ENCODE results near the gene C14orf132. TPM values are rescaled to one million over a fixed set of nuclear protein-coding genes. Genes with fewer than 3 reads are reported as not detected.

The C14orf132 gene
- total and polyA plus RNA-seq, 2 donors (not counting 1 experiment from before 2014, with no cell fraction given): 12.1 to 48.6 TPM

DNA sequence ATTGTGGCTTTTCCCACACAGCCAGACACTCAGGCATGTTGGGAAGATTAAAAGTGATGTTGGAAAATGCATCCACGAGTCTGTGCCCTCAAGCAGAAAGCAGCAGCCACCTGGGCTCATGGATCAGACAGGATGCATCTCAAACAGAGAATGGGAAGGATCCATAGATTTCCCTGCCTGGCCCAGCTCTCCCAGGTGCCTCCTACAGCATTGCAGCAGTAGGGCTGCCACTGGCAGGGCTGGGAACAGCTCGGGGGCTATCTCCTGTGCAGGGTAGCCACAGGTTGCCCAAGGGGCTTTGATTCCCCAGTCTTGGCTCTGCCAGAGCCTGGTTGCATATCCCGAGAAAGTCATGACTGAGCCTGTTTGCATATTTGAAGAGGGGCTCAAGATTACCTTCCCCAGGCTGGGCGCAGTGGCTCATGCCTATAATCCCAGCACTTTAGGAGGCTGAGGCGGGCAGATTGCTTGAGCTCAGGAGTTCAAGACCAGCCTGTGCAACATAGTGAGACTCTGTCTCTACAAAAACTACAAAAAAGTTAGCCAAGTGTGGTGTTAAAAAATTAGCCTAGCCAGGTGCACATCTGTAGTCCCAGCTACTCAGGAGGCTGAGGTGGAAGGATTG, 19.5 kb downstream of the C14orf132 start:
- no peak overlapping the region for H3K4me3 ChIP-seq (replicated peaks in 1 of 4; ENCODE audit: control extremely low read depth in 1 of 4, insufficient read depth in 1 of 4, low read depth in 3 of 4, low read length in 4 of 4)
- no peak overlapping the region for H3K9ac ChIP-seq (ENCODE audit: insufficient read depth, low read length)
- no peak overlapping the region for H3K4me2 ChIP-seq (ENCODE audit: extremely low read depth, insufficient read depth, low read length)
- H2AFZ ChIP-seq (ENCODE audit: low read length): no peak overlapping the region
- no peaks in the 10 kb centered on the region for H3K9me3 ChIP-seq (ENCODE audit: control insufficient read depth, insufficient read depth, low read depth, low read length)
- no peak for TF ChIP-seq EZH2 (IDR thresholded peaks at IDR 0.05; ENCODE audit: low read length, missing control alignments)
- TF ChIP-seq CTCF (conservative IDR thresholded peaks at IDR 0.05 in 1 of 2, IDR thresholded peaks at IDR 0.05 in 1 of 2; ENCODE audit: low read depth in 1 of 2, low read length in 2 of 2): no peak
- H3K4me1 ChIP-seq (ENCODE audit: control insufficient read depth, extremely low read depth, insufficient read depth, low read length): peaks cover 9% of the 10 kb centered on the region
- no peak overlapping the region for H3K27ac ChIP-seq (ENCODE audit: insufficient read depth, low read length)
- no peaks in the 10 kb centered on the region for H3K36me3 ChIP-seq (ENCODE audit: control insufficient read depth, insufficient read depth, low read length)
- H3K27me3 ChIP-seq (ENCODE audit: control insufficient read depth, insufficient read depth, low read length): no peaks in the 10 kb centered on the region
- H3K79me2 ChIP-seq (ENCODE audit: control insufficient read depth, insufficient read depth, low read length): no peaks in the 10 kb centered on the region
- no peak for DNase-seq (ENCODE audit: low read depth in 2 of 2)
- H4K20me1 ChIP-seq (ENCODE audit: control insufficient read depth, extremely low read depth, insufficient read depth, low read length): no peaks in the 10 kb centered on the region

GRCh38 chr14:96059519-96060135, 20.5 kb downstream of the C14orf132 start:
- Histone ChIP-seq H3K9ac (ENCODE audit: insufficient read depth, low read length) (no peak overlapping the region), H3K79me2 (ENCODE audit: control insufficient read depth, insufficient read depth, low read length) (no peaks in the 10 kb centered on the region), H3K27me3 (ENCODE audit: control insufficient read depth, insufficient read depth, low read length) (no peaks in the 10 kb centered on the region), H4K20me1 (ENCODE audit: control insufficient read depth, extremely low read depth, insufficient read depth, low read length) (no peaks in the 10 kb centered on the region), H2AFZ (ENCODE audit: low read length) (no peak overlapping the region), H3K9me3 (ENCODE audit: control insufficient read depth, insufficient read depth, low read depth, low read length) (no peaks in the 10 kb centered on the region), H3K27ac (ENCODE audit: insufficient read depth, low read length) (no peak overlapping the region), H3K36me3 (ENCODE audit: control insufficient read depth, insufficient read depth, low read length) (no peaks in the 10 kb centered on the region), H3K4me2 (ENCODE audit: extremely low read depth, insufficient read depth, low read length) (no peak overlapping the region), H3K4me1 (ENCODE audit: control insufficient read depth, extremely low read depth, insufficient read depth, low read length) (peaks cover 3% of the 10 kb centered on the region), H3K4me3 (replicated peaks in 1 of 4; ENCODE audit: control extremely low read depth in 1 of 4, insufficient read depth in 1 of 4, low read depth in 3 of 4, low read length in 4 of 4) (no peak overlapping the region)
- no peak for DNase-seq (ENCODE audit: low read depth in 2 of 2)
- TF ChIP-seq CTCF (conservative IDR thresholded peaks at IDR 0.05 in 1 of 2, IDR thresholded peaks at IDR 0.05 in 1 of 2; ENCODE audit: low read depth in 1 of 2, low read length in 2 of 2) (no peak), EZH2 (IDR thresholded peaks at IDR 0.05; ENCODE audit: low read length, missing control alignments) (no peak)

- Histone ChIP-seq H3K9ac (ENCODE audit: insufficient read depth, low read length) (no peak overlapping the region), H3K79me2 (ENCODE audit: control insufficient read depth, insufficient read depth, low read length) (no peaks in the 10 kb centered on the region), H3K9me3 (ENCODE audit: control insufficient read depth, insufficient read depth, low read depth, low read length) (no peaks in the 10 kb centered on the region), H3K27me3 (ENCODE audit: control insufficient read depth, insufficient read depth, low read length) (no peaks in the 10 kb centered on the region), H4K20me1 (ENCODE audit: control insufficient read depth, extremely low read depth, insufficient read depth, low read length) (no peaks in the 10 kb centered on the region), H3K4me2 (ENCODE audit: extremely low read depth, insufficient read depth, low read length) (no peak overlapping the region), H3K4me1 (ENCODE audit: control insufficient read depth, extremely low read depth, insufficient read depth, low read length) (peaks cover under 1% of the 10 kb centered on the region), H3K27ac (ENCODE audit: insufficient read depth, low read length) (no peak overlapping the region), H2AFZ (ENCODE audit: low read length) (no peak overlapping the region), H3K36me3 (ENCODE audit: control insufficient read depth, insufficient read depth, low read length) (no peaks in the 10 kb centered on the region), H3K4me3 (replicated peaks in 1 of 4; ENCODE audit: control extremely low read depth in 1 of 4, insufficient read depth in 1 of 4, low read depth in 3 of 4, low read length in 4 of 4) (no peak overlapping the region)
- no peak for TF ChIP-seq CTCF (conservative IDR thresholded peaks at IDR 0.05 in 1 of 2, IDR thresholded peaks at IDR 0.05 in 1 of 2; ENCODE audit: low read depth in 1 of 2, low read length in 2 of 2)
- no peak for TF ChIP-seq EZH2 (IDR thresholded peaks at IDR 0.05; ENCODE audit: low read length, missing control alignments)
- no peak for DNase-seq (ENCODE audit: low read depth in 2 of 2)
Measured at GRCh38 chr14:96060186-96060933, 21.2 kb downstream of the C14orf132 start.
